Neuronal stem cell (in vitro differentiated cells): ENCODE data around the gene PLS1.
"Not testable (repeated sequence)": the region's sequence is repeated elsewhere in the genome, so short reads cannot be mapped to it uniquely, and the experiment has no call there.

Experiments
- DNase-seq: peaks from one replicate; pipeline ENCODE4 v3.0.0-alpha.2; 2013; ENCODE audit warnings: low spot score
- H2AFZ ChIP-seq: one replicate; pipeline ENCODE4 v1.6.1; 2013; ENCODE audit warnings: mild to moderate bottlenecking, low read length, inconsistent platforms
- H2AK5ac ChIP-seq: 2 replicates; pipeline ENCODE4 v1.6.1; 2013; ENCODE audit warnings: low read depth, mild to moderate bottlenecking, inconsistent platforms, low read length, moderate library complexity, mixed read lengths
- H2BK120ac ChIP-seq: 2 replicates; pipeline ENCODE4 v1.6.1; 2013; ENCODE audit warnings: low read depth, mild to moderate bottlenecking, inconsistent platforms, low read length, moderate library complexity, mixed read lengths
- H2BK12ac ChIP-seq: one replicate; pipeline ENCODE4 v1.6.1; 2013; ENCODE audit warnings: low read length, inconsistent platforms
- H2BK15ac ChIP-seq: 2 replicates; pipeline ENCODE4 v1.6.1; 2013; ENCODE audit warnings: mild to moderate bottlenecking, low read length, inconsistent platforms, mixed read lengths
- H2BK5ac ChIP-seq: one replicate; pipeline ENCODE4 v1.6.1; 2013; ENCODE audit warnings: inconsistent platforms, mild to moderate bottlenecking, low read length, moderate library complexity
- H3K14ac ChIP-seq: one replicate; pipeline ENCODE4 v1.6.1; 2013; ENCODE audit warnings: low read length, inconsistent platforms
- H3K18ac ChIP-seq: 2 replicates; pipeline ENCODE4 v1.6.1; 2013; ENCODE audit warnings: low read length, inconsistent platforms
- H3K23ac ChIP-seq: 2 replicates; pipeline ENCODE4 v1.6.1; 2013; ENCODE audit warnings: low read depth, mild to moderate bottlenecking, mixed read lengths, low read length, inconsistent platforms; ENCODE audit not compliant: poor library complexity
- H3K27ac ChIP-seq: replicated peaks from 3 replicates; pipeline ENCODE4 v1.5.1; 2013; ENCODE audit warnings: low read length, inconsistent platforms
- H3K27me3 ChIP-seq, 3 experiments: 2 replicates each; pipeline ENCODE4 v1.6.1; 2013; ENCODE audit warnings: low read length in 3 of 3, mild to moderate bottlenecking in 2 of 3, inconsistent platforms in 1 of 3, low read depth in 1 of 3, mixed read lengths in 1 of 3, moderate library complexity in 1 of 3; ENCODE audit not compliant: control insufficient read depth in 3 of 3, insufficient read depth in 3 of 3
- H3K36me3 ChIP-seq, 2 donors: replicated peaks in 1 of 2; 2 replicates each; pipeline ENCODE4 v1.6.1; 2013; ENCODE audit warnings: low read length in 2 of 2; ENCODE audit not compliant: control insufficient read depth in 2 of 2, insufficient read depth in 2 of 2
- H3K4ac ChIP-seq: 2 replicates; pipeline ENCODE4 v1.6.1; 2013; ENCODE audit warnings: inconsistent platforms, mild to moderate bottlenecking, low read length, moderate library complexity
- H3K4me1 ChIP-seq, 2 donors: 1 replicate in 1 of 2; 2 replicates in 1 of 2; pipeline ENCODE4 v1.6.1; 2013; ENCODE audit warnings: low read length in 2 of 2, low read depth in 1 of 2; ENCODE audit not compliant: control insufficient read depth in 2 of 2, insufficient read depth in 1 of 2
- H3K4me2 ChIP-seq: one replicate; pipeline ENCODE4 v1.6.1; 2013; ENCODE audit warnings: mild to moderate bottlenecking, low read length, inconsistent platforms; ENCODE audit not compliant: insufficient read depth, poor library complexity, severe bottlenecking
- H3K4me3 ChIP-seq, 2 donors: 2 replicates each; pipeline ENCODE4 v1.5.1; 2013; ENCODE audit warnings: low read length in 2 of 2, mild to moderate bottlenecking in 2 of 2, inconsistent platforms in 1 of 2, moderate library complexity in 1 of 2
- H3K79me1 ChIP-seq: one replicate; pipeline ENCODE4 v1.6.1; 2013; ENCODE audit warnings: low read depth, mild to moderate bottlenecking, inconsistent platforms, low read length, moderate library complexity
- H3K9ac ChIP-seq: one replicate; pipeline ENCODE4 v1.6.1; 2013; ENCODE audit warnings: mild to moderate bottlenecking, low read depth, low read length, inconsistent platforms; ENCODE audit not compliant: poor library complexity
- H3K9me3 ChIP-seq, 2 donors: replicated peaks in 1 of 2; 2 replicates each; pipeline versions ENCODE3 to v1.6.1; 2013; ENCODE audit warnings: low read length in 2 of 2, mild to moderate bottlenecking in 2 of 2, inconsistent platforms in 1 of 2, low read depth in 1 of 2, mixed read lengths in 1 of 2, moderate library complexity in 1 of 2; ENCODE audit not compliant: control insufficient read depth in 2 of 2, insufficient read depth in 1 of 2
- H4K8ac ChIP-seq: one replicate; pipeline ENCODE4 v1.6.1; 2013; ENCODE audit warnings: low read depth, mild to moderate bottlenecking, inconsistent platforms, low read length, moderate library complexity
- H4K91ac ChIP-seq: one replicate; pipeline ENCODE4 v1.6.1; 2013; ENCODE audit warnings: low read length, low read depth, mild to moderate bottlenecking, inconsistent platforms; ENCODE audit not compliant: poor library complexity
- WGBS, 2 donors: extraction: QIAGEN DNeasy Blood & Tissue Kit; methylation state at CpG; one replicate each; pipeline ENCODE4 v1.1.7; 2013; ENCODE audit warnings: missing lambda C conversion rate in 2 of 2, mixed read lengths in 1 of 2; ENCODE audit not compliant: insufficient read length in 2 of 2, insufficient replicate concordance in 1 of 2; ENCODE audit errors: extremely low coverage in 2 of 2; 5-methylcytosine and 5-hydroxymethylcytosine counted together

The PLS1 gene

DNA sequence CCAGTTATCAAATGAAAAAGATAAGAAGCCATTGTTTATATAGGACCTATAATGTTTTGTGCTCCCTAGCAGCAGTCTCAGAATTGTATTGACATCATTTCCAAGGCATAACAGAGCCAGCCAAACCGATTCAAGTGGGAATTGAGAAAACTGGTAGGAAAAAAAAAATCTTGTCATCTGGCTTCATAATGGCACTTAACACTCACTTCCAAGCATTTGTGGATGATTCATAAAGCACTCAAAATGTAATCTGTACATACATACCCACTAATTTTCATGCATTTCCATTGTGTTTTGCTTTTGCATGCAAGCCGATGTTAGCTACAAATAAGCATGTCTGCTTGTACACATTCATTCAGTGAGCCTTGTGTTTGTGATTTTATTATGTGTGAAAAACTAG, 109.0 kb downstream of the PLS1 start:
- Histone ChIP-seq H3K4me3 (no peak overlapping the region), H2AFZ (no peak overlapping the region), H2BK5ac (no peak overlapping the region), H2BK15ac (no peak overlapping the region), H3K9me3 (no peaks in the 10 kb centered on the region), H3K27me3 (no peaks in the 10 kb centered on the region), H3K79me1 (no peaks in the 10 kb centered on the region), H3K36me3 (no peaks in the 10 kb centered on the region), H3K4me1 (no peaks in the 10 kb centered on the region), H2BK120ac (no peak overlapping the region), H2AK5ac (no peak overlapping the region), H3K18ac (no peak overlapping the region), H2BK12ac (no peak overlapping the region), H3K27ac (no peak overlapping the region), H3K9ac (no peak overlapping the region), H3K4ac (no peak overlapping the region), H3K4me2 (no peak overlapping the region), H3K23ac (no peak overlapping the region), H4K8ac (no peak overlapping the region), H4K91ac (no peak overlapping the region), H3K14ac (no peak overlapping the region)
- no peak for DNase-seq
- no CpG with 5 or more reads among the region's 2 CpGs for WGBS, 2 donors

DNA sequence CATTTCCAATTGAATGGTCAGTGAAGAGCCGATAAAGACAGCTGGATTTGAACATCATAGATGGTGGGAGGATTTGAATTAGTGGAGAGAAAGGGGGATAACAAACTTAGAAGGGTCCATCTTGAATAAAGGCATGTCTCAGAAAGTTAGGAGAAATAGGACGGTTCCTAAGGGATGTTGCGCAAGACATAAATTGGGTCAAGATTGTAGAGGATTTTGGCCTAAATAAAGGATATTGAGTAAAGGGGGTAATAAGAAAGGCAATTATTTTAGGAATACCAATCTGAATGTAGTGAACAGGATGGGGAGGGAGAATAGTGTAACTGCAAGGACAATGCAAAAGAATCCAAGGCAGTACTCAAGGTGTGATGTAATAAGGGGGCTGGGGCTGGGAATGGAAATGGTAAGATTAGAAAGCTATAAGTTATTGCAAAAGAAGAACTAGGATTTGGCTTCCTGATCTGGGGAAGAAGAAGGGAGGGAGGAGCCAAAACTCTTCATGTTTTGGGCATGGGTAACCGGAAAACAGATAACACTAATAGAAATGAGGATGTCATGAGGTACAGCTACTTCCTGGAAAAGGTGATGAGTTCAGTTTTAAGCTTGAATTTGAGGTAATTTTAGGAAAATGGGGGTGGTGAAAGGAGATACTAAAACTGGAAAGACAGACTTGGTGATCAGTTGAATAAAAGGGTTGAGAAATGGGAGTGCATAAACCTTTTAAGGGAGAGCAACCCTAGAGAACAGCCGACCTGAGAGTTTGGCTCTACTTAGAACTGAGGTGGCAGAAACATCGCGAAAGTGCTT, 110.3 kb downstream of the PLS1 start:
- Histone ChIP-seq H2BK15ac (no peak overlapping the region), H2BK5ac (no peak overlapping the region), H2BK120ac (no peak overlapping the region), H3K79me1 (no peaks in the 10 kb centered on the region), H3K27ac (no peak overlapping the region), H3K9me3 (no peaks in the 10 kb centered on the region), H4K91ac (no peak overlapping the region), H3K4me2 (no peak overlapping the region), H4K8ac (no peak overlapping the region), H2AFZ (no peak overlapping the region), H3K4ac (no peak overlapping the region), H2BK12ac (no peak overlapping the region), H3K9ac (no peak overlapping the region), H3K27me3 (no peaks in the 10 kb centered on the region), H3K4me1 (no peaks in the 10 kb centered on the region), H3K4me3 (no peak overlapping the region), H3K18ac (no peak overlapping the region), H3K23ac (no peak overlapping the region), H3K36me3 (no peaks in the 10 kb centered on the region), H3K14ac (no peak overlapping the region), H2AK5ac (no peak overlapping the region)
- no CpG with 5 or more reads among the region's 7 CpGs for WGBS, 2 donors
- no peak for DNase-seq

DNA sequence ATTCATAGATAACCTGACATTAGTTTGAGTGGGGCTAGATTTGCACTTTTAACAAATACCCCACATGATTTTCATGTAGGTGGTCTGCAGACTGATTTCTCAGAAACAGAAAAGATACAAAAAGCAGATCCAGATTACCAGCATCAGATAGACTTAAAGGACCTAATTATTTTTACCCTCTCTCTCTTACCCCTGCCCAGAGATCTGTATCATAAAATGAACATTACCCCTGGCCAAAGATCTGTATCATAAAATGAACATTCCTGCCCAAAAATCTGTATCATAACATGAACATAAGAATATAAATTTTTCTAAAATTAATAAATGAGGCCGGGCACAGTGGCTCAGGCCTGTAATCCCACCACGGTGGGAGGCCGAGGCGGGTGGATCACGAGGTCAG, 113.0 kb downstream of the PLS1 start:
- no peak overlapping the region for H2BK5ac ChIP-seq
- H3K9ac ChIP-seq, result no peak overlapping the region
- no peak overlapping the region for H4K91ac ChIP-seq
- no peak for DNase-seq
- H4K8ac ChIP-seq, result no peak overlapping the region
- no peak overlapping the region for H2BK120ac ChIP-seq
- H3K23ac ChIP-seq, result no peak overlapping the region
- H3K4me2 ChIP-seq, result no peak overlapping the region
- H2AFZ ChIP-seq, result no peak overlapping the region
- H3K18ac ChIP-seq, result no peak overlapping the region
- no peaks in the 10 kb centered on the region for H3K9me3 ChIP-seq
- no peak overlapping the region for H2BK15ac ChIP-seq
- H3K36me3 ChIP-seq, result no peaks in the 10 kb centered on the region
- no peaks in the 10 kb centered on the region for H3K27me3 ChIP-seq
- no peak overlapping the region for H2AK5ac ChIP-seq
- H3K14ac ChIP-seq, result no peak overlapping the region
- no peak overlapping the region for H3K27ac ChIP-seq
- no peaks in the 10 kb centered on the region for H3K4me1 ChIP-seq
- H2BK12ac ChIP-seq, result no peak overlapping the region
- no peak overlapping the region for H3K4ac ChIP-seq
- no peaks in the 10 kb centered on the region for H3K79me1 ChIP-seq
- no peak overlapping the region for H3K4me3 ChIP-seq
- no CpG with 5 or more reads among the region's 5 CpGs for WGBS, 2 donors

- H3K23ac ChIP-seq, H3K4ac ChIP-seq, H2AK5ac ChIP-seq, H3K27me3 ChIP-seq, H3K4me1 ChIP-seq, H3K4me2 ChIP-seq, H3K9ac ChIP-seq, H2BK5ac ChIP-seq, H2AFZ ChIP-seq, H2BK120ac ChIP-seq, H4K91ac ChIP-seq, H3K27ac ChIP-seq, H3K14ac ChIP-seq, H3K36me3 ChIP-seq, H4K8ac ChIP-seq, H3K18ac ChIP-seq, DNase-seq, H3K4me3 ChIP-seq, H2BK15ac ChIP-seq, H3K79me1 ChIP-seq, H2BK12ac ChIP-seq, H3K9me3 ChIP-seq: not testable (repeated sequence)
- no CpG with 5 or more reads among the region's 3 CpGs for WGBS, 2 donors
Observed at GRCh38 chr3:142714882-142715281, 118.7 kb downstream of the PLS1 start.
